HG03378 (cell line): ENCODE results near the gene THYN1.

Source experiments
- ATAC-seq: cut with Tn5 transposase; IDR thresholded peaks from one replicate; pipeline ENCODE4 v1.9.1; 2021; ENCODE audit warnings: mild to moderate bottlenecking, moderate library complexity; ENCODE audit not compliant: unreplicated experiment

THYN1 gene

DNA sequence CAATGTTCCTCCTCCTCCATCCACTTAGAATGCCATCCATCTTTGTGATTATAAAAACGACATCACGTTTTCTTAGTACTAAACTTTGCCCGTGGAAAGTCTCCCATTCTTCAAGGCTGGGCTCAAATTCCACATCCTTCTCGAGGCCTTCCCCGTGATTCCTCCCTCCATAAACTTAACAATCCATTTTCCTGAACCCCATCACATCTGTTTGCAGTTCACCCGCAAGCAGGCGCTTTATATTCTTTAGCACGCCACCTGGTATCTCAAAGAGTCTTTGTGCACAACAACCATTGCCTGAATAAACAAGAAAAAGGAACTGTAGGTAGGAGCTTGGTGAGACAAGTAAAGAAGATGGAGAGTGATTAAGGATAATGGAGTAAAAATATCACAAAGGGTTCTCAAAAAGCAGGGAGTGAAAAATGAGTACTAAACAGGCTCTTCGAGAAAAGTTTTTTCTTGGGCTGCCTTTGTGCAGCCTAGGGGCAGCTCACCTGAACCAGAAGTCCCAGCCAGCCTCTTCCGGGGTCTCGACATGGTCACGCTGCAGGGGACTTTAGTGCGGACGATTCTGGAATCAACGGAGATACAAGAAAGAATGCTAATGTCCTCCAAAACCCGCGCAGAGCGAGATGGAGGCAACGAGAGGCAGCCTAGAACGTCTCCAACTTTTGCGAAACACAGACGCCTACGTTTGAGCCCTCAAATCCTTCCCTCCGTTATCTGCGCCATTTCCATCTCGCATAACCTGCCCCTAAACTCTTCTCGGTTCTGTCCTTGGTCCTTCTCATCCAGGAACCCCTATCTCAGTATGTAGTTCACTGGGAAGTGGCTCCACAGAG, 585 bp downstream of the THYN1 start:
- ATAC-seq, result peak; percentile 44

DNA sequence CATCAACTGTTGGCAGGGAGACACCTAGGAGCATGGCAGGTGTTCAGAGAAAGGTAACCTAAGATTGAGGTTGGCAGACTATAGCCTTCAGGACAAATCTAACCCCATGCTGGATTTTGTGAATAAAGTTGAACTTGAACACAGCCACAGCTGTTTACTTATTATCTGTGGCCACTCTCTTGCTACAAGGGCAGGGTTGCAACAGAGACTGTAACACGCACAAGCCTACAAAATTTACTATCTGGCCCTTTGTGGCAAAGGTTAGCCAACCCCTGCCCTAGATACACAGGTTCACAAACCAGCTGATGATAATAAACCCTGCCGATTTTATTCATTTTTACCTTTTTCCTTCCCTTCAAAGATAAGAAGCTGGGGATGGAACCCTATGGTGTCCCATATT, 2.5 kb downstream of the THYN1 start:
- no peak for ATAC-seq

DNA sequence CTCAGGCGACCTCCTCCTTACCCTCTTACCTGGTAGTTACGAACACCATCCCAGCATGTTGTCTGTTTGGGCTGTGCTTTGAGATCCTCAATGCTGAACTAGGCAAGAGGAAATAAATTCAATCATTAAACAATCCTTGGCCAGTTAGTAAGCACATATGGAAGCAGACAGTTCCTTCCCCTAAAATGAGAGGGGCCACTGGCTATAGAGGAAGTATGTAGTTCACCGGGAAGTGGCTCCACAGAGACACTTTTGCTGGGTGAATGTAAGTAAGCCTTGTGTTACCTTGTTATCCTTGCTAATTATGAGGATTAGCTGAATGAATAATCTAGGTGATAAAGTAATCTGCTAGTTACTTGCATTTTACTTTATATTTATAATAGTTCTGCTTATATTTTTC, 2.9 kb downstream of the THYN1 start:
- ATAC-seq, result no peak

DNA sequence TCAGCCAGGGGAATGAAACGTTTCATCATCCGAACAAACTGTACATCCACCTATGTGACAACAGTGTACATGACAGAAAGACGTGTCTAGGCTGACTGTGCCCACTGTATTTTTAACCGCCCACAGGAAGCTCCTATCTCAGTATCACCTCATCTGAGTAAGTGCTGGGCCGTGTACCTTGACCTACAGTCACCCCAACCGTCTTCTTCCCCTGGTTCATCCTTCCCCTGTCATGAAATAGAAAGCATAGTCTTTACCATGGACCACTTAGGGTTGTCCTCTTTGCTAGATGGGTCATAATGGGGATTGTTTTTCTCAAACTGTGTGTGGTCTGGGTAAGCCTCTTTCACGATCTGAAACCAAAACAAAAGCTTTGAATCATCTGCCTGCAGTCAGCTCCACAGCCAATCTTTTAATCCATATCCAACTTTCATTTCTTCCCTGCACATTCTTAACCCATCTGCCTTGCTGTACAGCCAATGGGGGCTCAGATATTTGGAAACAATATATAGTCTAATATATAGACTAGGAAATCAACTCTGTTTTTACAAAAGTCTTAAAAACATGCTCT, 4.2 kb downstream of the THYN1 start:
- no peak for ATAC-seq

DNA sequence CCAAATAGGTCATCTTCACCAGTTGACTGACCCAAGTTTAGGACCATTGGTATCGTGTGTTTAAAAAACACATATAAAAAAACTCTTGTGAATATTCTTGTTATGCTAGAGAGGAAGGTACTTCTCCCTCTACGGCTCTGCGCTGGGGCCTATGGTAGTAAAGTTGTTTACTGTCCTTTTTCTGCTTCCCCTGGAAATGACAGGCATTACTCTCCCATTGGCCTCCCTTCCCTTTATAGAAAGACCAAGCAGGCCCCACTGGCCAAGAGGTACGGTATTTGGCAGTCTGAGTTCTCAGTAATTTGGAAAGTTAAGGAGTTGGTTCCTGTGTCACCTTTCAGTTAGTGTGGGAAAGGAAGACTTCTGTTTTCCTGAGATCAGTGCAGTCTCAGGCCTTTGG, 6.5 kb downstream of the THYN1 start:
- ATAC-seq, result no peak

DNA sequence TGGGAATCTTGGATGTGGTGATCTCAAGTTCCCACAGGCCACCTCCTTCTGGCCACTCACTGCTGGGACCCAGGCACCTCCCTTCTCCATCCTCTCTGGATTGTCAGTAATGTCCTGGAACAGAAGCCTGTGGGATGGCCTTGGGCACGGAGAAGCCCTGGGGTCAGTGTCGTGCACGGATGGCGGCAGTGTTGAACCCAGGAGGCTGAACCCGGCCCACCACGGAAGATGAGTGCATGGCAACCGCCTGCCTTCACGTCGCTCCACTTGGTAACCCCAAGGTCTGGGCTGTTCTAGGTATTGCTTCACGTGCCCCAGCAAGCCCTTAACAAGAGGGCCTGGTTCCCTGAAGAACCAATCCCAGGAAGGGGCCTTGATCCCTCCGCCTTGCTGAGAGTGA, 7.1 kb downstream of the THYN1 start:
- ATAC-seq, result no peak

DNA sequence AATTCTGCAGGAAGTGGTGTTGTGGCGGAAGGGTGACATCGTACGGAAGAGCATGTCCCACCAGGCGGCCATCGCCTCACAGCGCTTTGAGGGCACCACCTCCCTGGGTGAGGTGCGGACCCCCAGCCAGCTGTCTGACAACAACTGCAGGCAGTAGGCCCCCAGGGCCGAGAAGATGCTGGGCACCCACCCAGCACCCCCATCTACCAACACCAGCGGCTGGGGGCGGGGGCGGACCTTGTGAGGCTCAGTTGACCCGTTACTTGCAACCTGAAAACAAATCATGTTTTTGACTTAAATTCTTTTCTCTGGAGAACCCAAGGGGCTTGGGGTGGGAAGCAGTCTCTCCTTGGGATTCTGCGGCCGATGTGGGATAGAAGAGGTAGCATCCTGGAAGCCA, 7.7 kb downstream of the THYN1 start:
- ATAC-seq, result no peak

DNA sequence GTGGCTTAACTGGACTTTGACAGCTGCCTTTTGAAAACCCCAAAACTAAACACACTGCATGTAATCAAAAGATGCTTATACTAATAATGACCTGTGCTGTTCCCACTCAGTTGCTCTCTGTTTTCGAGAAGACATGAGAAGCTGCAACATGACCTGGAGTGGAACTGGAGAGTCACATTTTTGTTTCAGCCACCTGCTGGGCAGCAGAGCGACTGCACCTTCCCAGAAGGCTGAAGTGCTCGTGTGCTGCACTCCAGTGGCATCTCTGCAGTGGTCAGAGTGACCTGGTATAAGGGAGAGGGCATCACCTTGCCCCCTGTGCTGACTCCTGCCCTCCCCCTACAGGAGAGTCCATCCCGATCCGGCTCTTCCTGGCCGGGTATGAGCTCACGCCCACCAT, 8.6 kb downstream of the THYN1 start:
- peak; percentile 65 for ATAC-seq

DNA sequence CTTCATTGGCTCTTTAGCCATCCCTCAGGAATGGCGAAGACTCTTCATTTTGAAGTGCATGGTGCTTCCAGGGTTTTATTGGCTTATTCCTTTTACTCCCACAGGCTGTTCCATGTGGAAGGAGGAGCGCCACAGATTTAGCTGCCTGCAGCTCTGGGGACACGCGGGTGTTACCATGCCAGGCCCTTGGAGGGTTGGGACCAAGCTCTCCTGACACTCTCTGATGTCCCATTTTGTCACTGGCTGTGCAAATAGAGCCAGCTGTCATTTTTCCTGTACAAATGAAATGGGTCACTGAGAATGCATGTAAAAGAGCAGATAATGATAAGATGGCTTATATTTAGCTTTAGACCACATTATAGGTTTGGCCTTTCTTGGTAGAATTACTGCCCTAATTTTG, 9.2 kb downstream of the THYN1 start:
- no peak for ATAC-seq

DNA sequence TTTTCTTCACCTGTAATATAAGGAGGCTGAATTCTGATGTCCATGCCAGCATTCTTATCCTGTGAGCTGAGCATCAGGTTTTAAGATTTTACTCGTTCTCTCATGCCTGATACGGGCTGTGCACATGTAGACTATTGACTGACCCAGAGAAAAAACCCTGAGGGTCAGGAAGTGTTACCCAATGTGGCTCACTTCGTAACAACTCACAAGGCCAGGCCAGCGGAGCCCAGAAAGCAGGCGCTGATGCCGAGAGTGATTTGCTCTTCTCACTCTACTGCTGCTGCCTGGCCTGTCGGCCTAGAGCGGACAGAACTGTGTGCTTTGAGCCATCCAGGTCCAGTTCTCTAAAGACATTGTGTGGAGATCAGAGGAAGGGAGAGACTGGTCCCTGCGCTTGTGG, 10.8 kb downstream of the THYN1 start:
- no peak for ATAC-seq

DNA sequence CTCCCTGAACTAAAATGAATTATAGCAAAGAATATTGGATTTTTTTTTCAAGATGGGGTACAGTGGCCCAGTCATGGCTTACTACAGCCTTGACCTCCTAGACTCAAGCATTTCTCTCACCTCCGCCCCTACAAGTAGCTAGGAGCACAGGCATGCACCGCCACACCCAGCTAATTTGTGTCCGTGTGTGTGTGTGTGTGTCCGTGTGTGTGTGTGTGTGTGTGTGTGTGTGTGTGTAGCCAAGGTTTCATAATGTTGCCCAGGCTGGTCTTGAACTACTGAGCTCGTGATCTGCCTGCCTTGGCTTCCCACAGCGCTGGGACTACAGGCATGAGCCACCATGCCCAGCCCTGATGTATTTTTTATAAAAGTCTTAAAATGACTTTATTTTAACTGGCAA, 12.6 kb downstream of the THYN1 start:
- ATAC-seq, result no peak

DNA sequence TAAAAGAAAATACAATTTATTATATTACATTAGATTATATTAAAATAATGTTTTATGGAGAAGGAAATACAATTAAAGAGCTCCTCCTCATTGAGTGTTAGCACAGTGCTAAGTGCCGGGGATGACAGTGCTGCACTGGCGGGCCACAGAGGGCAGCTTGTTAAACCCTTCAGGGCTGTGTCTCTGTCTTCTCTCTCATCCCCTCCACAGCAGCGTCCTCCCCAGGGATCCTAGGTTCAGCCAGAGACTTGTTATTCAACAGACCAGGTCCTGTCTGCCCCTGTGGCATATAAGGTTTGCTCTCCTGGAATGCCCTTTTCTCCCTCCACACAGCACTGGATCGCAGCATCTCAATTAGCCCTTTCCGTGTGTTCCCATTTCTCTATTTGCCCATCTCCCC, 14.2 kb downstream of the THYN1 start:
- no peak for ATAC-seq

DNA sequence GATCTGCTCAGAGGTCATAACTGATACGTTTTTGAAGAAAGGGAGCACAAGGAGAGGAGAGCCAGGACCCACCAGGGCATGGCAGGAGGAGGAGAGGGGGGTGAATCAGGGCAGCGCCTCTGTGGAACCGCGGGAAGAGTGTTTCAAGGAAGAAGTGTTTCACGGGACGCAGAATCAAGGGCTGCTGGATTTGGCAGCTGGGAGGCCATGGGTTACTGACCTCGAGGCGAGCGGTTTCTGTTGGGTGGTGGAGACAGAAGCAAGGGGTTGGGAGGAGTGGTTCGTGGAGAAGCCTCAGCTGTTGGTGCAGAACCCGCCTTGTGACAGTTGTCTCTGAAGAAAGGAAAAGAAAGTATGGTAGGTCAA, 15.6 kb downstream of the THYN1 start:
- ATAC-seq, result no peak

DNA sequence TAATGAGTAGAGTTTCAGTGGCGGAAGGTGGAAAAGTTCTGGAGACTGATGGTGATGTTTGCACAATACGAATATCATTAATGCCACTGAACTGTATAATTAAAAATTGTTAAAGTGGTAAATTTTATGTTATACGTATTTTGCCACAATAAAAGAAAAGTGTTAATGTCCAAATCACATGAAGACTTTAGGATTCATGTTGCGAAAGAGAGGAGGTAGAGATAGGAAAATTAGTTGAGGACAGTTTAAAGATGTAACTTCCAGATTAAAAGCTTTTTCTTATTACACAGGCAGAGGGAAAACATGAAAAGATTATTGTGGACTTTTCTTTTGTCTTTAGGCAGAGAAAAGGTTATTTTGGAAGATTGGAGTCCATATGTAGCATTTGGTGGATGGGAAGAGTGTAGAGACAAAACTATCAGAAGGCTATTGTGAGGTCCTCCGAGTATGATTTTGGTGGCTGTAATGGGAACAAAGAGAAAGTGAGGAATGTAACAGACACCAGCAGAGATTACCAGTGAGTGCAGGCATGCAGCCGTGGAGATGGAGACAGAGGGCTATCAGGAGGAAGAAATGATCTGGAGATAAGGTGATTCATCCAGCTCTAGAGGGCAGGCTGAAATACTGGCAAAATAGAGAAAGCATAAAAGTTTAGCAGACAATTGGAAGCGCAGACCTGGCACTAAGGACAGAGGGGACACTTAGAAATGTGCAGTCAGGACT, 16.2 kb downstream of the THYN1 start:
- ATAC-seq, result no peak

DNA sequence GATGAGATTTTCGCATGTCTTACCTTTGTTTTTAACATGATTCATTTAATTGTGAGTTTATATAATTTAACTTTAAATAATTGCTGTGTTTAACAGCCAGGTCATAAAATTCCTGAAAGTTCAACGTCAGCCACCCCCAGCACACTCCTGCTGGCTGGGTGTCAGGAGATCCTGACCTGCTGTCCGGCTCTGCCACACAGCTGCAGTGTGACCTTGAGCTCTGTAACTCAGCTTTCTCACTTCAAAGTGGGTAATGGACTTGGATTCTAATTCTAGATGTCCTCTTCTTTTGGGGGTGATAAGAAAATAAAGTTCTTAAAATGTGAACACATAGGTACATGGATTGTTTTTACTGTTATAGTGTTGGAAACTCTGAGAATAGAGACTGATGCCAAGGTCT, 17.8 kb downstream of the THYN1 start:
- no peak for ATAC-seq

DNA sequence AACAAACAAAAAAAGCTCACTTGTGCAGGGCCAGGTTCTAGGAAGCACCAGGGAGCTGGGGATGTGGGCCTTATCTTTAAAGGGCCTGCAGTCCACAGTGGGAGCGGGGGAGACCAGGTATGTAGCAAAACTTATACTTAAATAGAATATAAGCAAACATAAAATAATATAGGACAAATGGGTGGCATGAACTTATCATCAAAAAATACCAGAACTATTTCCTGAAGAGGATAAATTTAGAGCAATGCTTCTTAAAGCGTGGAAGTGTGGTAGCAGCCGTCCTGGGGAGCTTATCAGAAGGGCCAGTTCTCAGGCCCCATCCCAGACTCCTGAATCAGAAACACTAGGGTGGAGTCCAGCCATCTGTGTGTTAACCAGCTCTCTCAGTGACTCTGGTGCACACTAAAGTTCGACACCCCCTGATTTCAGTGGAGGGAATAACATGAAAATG, 19.4 kb downstream of the THYN1 start:
- ATAC-seq, result no peak

DNA sequence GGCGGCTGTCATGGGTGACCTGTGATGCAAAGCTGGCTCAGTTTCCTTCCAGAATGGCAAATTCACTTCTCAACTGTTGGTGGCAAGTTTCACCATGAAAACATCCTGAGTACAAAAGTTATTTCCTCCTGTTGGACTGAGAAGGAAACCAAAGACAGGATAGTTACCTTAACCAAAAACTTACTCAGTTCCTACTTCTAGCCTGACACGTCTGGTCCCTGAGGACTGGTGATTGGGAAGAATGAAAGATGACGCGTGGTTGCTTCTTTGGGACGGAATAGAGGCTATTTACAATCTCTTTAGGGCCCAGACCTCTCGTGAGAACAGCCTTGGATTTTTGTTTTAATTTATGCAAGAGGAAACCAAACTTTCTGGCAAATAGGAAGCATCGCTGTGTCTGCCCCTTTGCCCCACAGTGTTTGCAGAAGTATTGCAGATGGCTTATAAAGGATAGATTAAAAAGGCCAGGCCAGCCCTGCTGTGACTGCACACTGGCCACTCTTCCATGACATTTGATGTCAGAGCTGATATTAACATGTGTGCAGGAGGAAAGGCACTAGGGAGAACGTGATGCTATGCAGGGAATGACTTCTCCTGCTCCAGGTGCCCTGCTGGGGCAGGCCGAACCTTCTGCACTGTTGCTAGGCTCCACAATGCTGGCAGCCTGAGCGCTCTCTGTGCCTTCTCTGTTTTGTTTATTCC, 21.0 kb downstream of the THYN1 start:
- ATAC-seq, result no peak

DNA sequence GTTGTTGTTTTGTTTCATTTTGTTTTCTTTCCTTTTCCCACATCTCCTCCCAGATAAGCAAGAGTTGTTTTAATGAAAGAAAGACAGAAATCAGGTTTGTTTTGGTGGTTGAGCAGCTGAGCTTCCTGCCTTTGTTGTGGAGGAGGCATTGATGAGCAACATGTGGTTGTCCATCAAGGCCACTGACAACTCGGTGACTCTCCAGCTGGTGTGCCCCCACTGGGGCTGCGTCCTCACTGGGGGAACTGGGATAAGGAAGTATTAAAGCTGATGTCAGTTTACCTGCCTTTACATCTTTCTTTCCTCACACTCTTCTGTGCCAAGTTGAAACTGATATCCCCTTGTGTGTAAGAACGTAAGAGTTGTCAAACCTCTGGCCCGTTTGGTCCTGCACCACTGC, 22.8 kb downstream of the THYN1 start:
- no peak for ATAC-seq

DNA sequence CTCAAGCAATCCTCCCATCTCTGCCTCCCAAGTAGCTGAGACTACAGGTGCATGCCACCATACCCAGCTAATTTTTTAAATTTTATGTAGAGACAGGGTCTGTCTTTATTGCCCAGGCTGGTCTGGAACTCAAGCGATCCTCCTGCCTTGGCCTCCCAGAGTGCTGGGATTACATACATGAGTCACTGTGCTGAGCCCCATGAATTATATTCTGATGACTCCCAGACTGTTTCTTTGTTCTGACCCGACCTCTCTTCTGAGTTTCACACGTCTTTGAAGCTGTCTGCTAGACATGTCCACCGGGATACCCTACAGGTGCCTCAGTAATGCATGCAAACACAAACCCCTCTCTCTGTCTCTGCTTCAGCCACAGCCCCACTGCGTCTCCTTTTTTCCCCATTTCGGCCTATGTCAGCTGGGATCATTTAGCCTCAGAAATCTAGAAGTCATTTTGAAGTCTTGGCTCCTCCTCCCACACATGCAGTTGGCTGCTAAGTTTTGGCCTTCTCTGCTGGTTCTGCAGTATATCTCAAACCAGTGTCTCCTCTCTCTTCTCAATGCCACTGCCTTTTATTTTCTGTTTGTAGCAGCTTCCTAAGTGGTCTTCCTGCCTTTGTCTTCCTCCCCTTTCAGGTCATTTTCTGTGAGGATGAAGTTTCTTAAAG, 23.9 kb downstream of the THYN1 start:
- no peak for ATAC-seq

DNA sequence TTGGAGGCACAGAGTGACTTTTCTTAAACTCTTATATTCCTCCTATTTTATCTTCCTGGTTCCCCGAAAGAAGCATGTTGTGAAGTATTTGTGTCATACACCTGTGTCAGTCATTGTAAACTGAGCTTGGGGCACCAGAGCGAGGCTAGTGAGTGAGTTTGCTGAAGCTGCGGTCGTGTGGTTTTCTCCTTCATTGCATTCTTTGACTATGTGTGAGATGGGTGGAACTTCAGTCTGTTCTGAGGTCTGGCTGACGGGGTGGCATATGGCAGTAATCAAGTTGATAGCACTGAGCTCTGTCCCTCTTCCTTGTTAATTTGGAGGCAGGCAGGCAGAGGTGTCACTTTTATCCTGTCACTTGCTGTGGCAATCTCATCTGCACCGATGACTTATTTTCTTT, 24.5 kb downstream of the THYN1 start:
- ATAC-seq, result peak; percentile 58

DNA sequence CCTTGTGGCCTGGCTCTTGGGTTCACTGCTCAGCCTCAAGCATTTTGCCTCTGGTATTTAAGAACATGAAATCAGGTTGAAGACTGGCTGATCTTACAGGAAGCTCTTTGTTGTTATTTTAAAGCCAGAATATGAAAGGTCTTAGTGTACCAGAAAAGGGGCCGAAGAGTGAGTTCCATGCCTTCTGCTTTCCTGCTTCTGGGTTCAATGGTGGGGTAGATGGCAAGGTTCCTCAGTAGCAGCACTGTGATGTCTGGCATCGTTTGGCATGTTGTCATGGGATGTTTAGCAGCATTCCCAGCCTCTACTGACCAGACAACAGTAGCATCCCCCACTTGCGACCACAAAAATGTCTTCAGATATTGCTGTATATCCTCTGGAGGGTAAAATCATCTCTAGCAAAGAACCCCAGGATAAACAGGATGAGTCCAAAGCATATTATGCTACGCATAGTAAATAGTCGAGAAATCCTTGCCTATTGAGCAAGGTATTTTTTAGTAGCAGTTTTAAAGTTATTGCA, 26.3 kb downstream of the THYN1 start:
- no peak for ATAC-seq
